Loucy (cell line): ENCODE measurements around the gene CSTPP1.

Source experiments
- CTCF ChIP-seq: fragments of 200-600 bp; sonication (generic); conservative IDR thresholded peaks from 2 replicates; pipeline ENCODE4 v1.5.1; 2014; ENCODE audit warnings: mild to moderate bottlenecking, antibody characterized with exemption, low read length
- EZH2phosphoT487 ChIP-seq: fragments of 200-600 bp; IDR thresholded peaks from 2 replicates; pipeline ENCODE4 v1.6.1; 2018; ENCODE audit warnings: antibody characterized with exemption, mild to moderate bottlenecking, moderate library complexity, borderline replicate concordance

DNA sequence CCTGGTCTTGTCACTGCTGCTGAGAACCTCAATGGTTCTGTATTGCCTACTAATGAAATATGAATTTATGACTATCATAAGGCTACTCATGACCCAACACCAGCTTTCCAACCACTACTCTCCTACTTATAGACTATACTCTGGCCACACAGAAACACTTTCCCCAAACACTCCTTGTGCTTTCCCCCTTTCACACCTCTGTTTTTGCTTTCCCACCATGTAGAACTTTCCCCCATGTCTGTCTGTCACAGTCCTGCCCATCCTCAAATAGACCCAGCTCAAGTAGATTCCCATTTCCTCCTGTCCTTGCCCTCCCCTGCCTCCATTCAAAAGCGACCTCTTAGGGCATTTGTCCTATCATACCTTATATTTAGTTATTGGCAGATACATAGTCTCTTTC is 134.2 kb downstream of the CSTPP1 start:
- TF ChIP-seq CTCF (no peak), EZH2phosphoT487 (no peak)
